CD4-positive, alpha-beta T cell (primary cell): Measurements from ENCODE around the gene STARD3. TPM values are rescaled to one million over a fixed set of nuclear protein-coding genes. Genes with fewer than 3 reads are reported as not detected.

Experiments used
- ATAC-seq: fragments of 200-7000 bp; cut with Tn5 transposase; one replicate; pipeline ENCODE4 v1.10.0; 2022; ENCODE audit warnings: mild to moderate bottlenecking; ENCODE audit not compliant: poor library complexity
- CTCF ChIA-PET: fragments of 350-600 bp; sonication (Branson Sonifier 250); formaldehyde crosslinking; loops from one replicate; lab custom pipeline; 2021; ENCODE audit warnings: antibody characterized with exemption, inconsistent platforms; lab: Charles Lee
- POLR2A ChIA-PET: fragments of 350-600 bp; sonication (Branson Sonifier 250); formaldehyde crosslinking; loops from one replicate; lab custom pipeline; 2021; ENCODE audit warnings: antibody characterized with exemption, inconsistent platforms; lab: Charles Lee
- DNase-seq, 14 experiments: peaks; one replicate each; pipeline ENCODE4 v3.0.0-alpha.2; 2013 to 2020; ENCODE audit warnings: mixed read lengths in 2 of 14
- H3K27ac ChIP-seq, 2 donors: one replicate each; pipeline versions ENCODE4 v1.5.1 to v1.7.0; 2013; ENCODE audit warnings: low read length in 2 of 2, low read depth in 1 of 2, mild to moderate bottlenecking in 1 of 2
- H3K27me3 ChIP-seq, 2 experiments: 1 replicate in 1 of 2; 2 replicates in 1 of 2; pipeline versions ENCODE4 v1.6.1 to v1.7.0; 2013; ENCODE audit warnings: low read length in 2 of 2, control low read depth in 1 of 2, mild to moderate bottlenecking in 1 of 2, moderate library complexity in 1 of 2; ENCODE audit not compliant: insufficient read depth in 2 of 2, control insufficient read depth in 1 of 2
- H3K36me3 ChIP-seq: one replicate; pipeline ENCODE4 v1.6.1; 2013; ENCODE audit warnings: low read length, control low read depth; ENCODE audit not compliant: insufficient read depth
- H3K4me1 ChIP-seq: one replicate; pipeline ENCODE4 v1.6.1; 2013; ENCODE audit warnings: low read length, control low read depth; ENCODE audit not compliant: insufficient read depth
- H3K4me3 ChIP-seq: one replicate; pipeline ENCODE4 v1.5.1; 2013; ENCODE audit warnings: mild to moderate bottlenecking, low read length, moderate library complexity
- H3K9me3 ChIP-seq, 2 experiments: 1 replicate in 1 of 2; 2 replicates in 1 of 2; pipeline versions ENCODE4 v1.6.1 to v1.7.0; 2013; ENCODE audit warnings: low read length in 2 of 2, mild to moderate bottlenecking in 2 of 2, control low read depth in 1 of 2, moderate library complexity in 1 of 2; ENCODE audit not compliant: control insufficient read depth in 1 of 2, insufficient read depth in 1 of 2
- H3K27ac Mint-ChIP-seq: one replicate; pipeline ENCODE4 v1.8.0; 2020; ENCODE audit warnings: mixed read lengths
- H3K27me3 Mint-ChIP-seq: one replicate; pipeline ENCODE4 v1.8.0; 2021; ENCODE audit warnings: mixed read lengths
- H3K36me3 Mint-ChIP-seq: one replicate; pipeline ENCODE4 v1.8.0; 2021; ENCODE audit warnings: low read depth, mixed read lengths
- H3K4me1 Mint-ChIP-seq: one replicate; pipeline ENCODE4 v1.8.0; 2021; ENCODE audit warnings: low read depth, mixed read lengths
- H3K4me3 Mint-ChIP-seq: one replicate; pipeline ENCODE4 v1.8.0; 2020; ENCODE audit warnings: mild to moderate bottlenecking, mixed read lengths
- H3K9me3 Mint-ChIP-seq: one replicate; pipeline ENCODE4 v1.8.0; 2020; ENCODE audit warnings: mixed read lengths
- CTCF ChIP-seq: fragments of 200-600 bp; IDR thresholded peaks from one replicate; pipeline ENCODE4 v1.8.0; 2022; ENCODE audit warnings: antibody characterized with exemption, mild to moderate bottlenecking
- intact Hi-C, 2 experiments: fragments of 100-400 bp; cut with DNase I in 1 of 2; cut with micrococcal nuclease in 1 of 2; formaldehyde crosslinking; loops; one replicate each; pipeline versions ENCODE4 v1.15.1 to v1.9.0; 2023 to 2025; cut with DNase I, micrococcal nuclease
- total RNA-seq, 174 experiments: library from RNA in 2 of 174; stranded (reverse) in 2 of 174; gene quantifications; one replicate each; pipeline ENCODE4 v1.2.3 and lab custom pipeline; 2021 to 2026

The STARD3 gene
- total RNA-seq, 2 experiments from 2014 or later = 96.5 to 99.9 TPM

- no peak overlapping the region for H3K27ac ChIP-seq
- no peaks in the 10 kb centered on the region for H3K36me3 Mint-ChIP-seq
- no peak overlapping the region for H3K27ac Mint-ChIP-seq
- ATAC-seq (no peak), DNase-seq (no peak)
- H3K9me3 Mint-ChIP-seq = no peaks in the 10 kb centered on the region
- H3K4me3 Mint-ChIP-seq = no peak overlapping the region
- no peak overlapping the region for H3K4me3 ChIP-seq
- H3K9me3 ChIP-seq = peaks cover 0 to 5% of the 10 kb centered on the region in 2 experiments
- ChIA-PET CTCF (no interaction called here), POLR2A (interaction anchor here (1.3 kb wide), 1 partner anchor 9 kb away, joined by 3 read pairs; no protein-coding TSS in a partner anchor)
- H3K4me1 ChIP-seq = peaks cover 18% of the 10 kb centered on the region
- intact Hi-C loops = no loop called here
- peaks cover 28% of the 10 kb centered on the region for H3K27me3 Mint-ChIP-seq
- no peak for TF ChIP-seq CTCF
- H3K4me1 Mint-ChIP-seq = no peaks in the 10 kb centered on the region
- no peaks in the 10 kb centered on the region for H3K36me3 ChIP-seq
- H3K27me3 ChIP-seq = peaks cover 0 to 3% of the 10 kb centered on the region in 2 experiments
These were observed 22.3 kb upstream of the STARD3 start for GRCh38 chr17:39614545-39615157.

GRCh38 chr17:39615434-39615833 is 21.5 kb upstream of the STARD3 start:
- intact Hi-C loops = no loop called here
- peaks cover 18% of the 10 kb centered on the region for H3K4me1 ChIP-seq
- Mint-ChIP-seq H3K27me3 (peaks cover 27% of the 10 kb centered on the region), H3K4me3 (peak overlapping the region; percentile 48), H3K4me1 (no peaks in the 10 kb centered on the region), H3K36me3 (no peaks in the 10 kb centered on the region), H3K27ac (no peak overlapping the region), H3K9me3 (no peaks in the 10 kb centered on the region)
- no peak overlapping the region for H3K27ac ChIP-seq
- POLR2A ChIA-PET = interaction anchor here (1.3 kb wide), 1 partner anchor 8 kb away, joined by 3 read pairs; no protein-coding TSS in a partner anchor
- ATAC-seq = no peak
- CTCF ChIA-PET = no interaction called here
- no peak for TF ChIP-seq CTCF
- no peaks in the 10 kb centered on the region for H3K36me3 ChIP-seq
- H3K9me3 ChIP-seq = peaks cover 0 to 5% of the 10 kb centered on the region in 2 experiments
- no peak overlapping the region for H3K4me3 ChIP-seq
- DNase-seq = no peak
- peaks cover 0 to 3% of the 10 kb centered on the region in 2 experiments for H3K27me3 ChIP-seq

DNA sequence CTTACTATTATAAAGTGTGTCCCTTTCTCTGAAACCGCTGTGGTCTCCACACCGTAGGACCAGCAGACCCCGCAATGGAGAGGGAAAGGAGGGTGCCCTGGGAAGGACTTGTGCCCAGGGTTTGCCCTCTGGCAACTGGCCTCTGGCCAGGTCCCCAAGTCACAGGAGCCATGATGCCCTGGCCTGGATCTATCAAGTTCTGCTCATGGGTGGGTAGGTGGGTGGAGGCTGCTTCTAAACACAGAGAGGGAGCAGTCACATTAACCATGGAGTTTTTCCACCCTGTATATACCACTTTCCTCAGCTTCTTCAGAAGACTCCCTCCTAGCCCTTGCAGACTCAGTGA is 19.9 kb upstream of the STARD3 start:
- POLR2A ChIA-PET = no interaction called here
- H3K36me3 ChIP-seq = no peaks in the 10 kb centered on the region
- H3K27me3 ChIP-seq = peaks cover 0 to 3% of the 10 kb centered on the region in 2 experiments
- Mint-ChIP-seq H3K4me3 (peak overlapping the region; percentile 79), H3K27ac (no peak overlapping the region), H3K4me1 (peaks cover 5% of the 10 kb centered on the region), H3K27me3 (peaks cover 24% of the 10 kb centered on the region), H3K9me3 (no peaks in the 10 kb centered on the region), H3K36me3 (no peaks in the 10 kb centered on the region)
- ATAC-seq (no peak), DNase-seq (no peak)
- peaks cover 23% of the 10 kb centered on the region for H3K4me1 ChIP-seq
- intact Hi-C loops = no loop called here
- H3K4me3 ChIP-seq = peak overlapping the region; percentile 47
- H3K27ac ChIP-seq = no peak overlapping the region
- TF ChIP-seq CTCF = no peak
- H3K9me3 ChIP-seq = peaks cover 0 to 5% of the 10 kb centered on the region in 2 experiments
- CTCF ChIA-PET = no interaction called here
